Choroid plexus epithelial cell (primary cell): ENCODE results near the gene NR4A3.

ENCODE experiments used
- DNase-seq: peaks from one replicate; pipeline ENCODE4 v3.0.0-alpha.2; 2010; ENCODE audit warnings: low read depth
- H3K4me3 ChIP-seq: 2 replicates; pipeline ENCODE4 v1.5.1; 2011; ENCODE audit warnings: low read depth, mild to moderate bottlenecking, control low read depth, low read length, moderate library complexity
- TF ChIP-seq, protein P1 (sequence below): conservative IDR thresholded peaks from 2 replicates; pipeline ENCODE4 v1.5.1; 2011; ENCODE audit warnings: low read depth, mild to moderate bottlenecking, control low read depth, inconsistent platforms, low read length, moderate library complexity

NR4A3 gene

DNA sequence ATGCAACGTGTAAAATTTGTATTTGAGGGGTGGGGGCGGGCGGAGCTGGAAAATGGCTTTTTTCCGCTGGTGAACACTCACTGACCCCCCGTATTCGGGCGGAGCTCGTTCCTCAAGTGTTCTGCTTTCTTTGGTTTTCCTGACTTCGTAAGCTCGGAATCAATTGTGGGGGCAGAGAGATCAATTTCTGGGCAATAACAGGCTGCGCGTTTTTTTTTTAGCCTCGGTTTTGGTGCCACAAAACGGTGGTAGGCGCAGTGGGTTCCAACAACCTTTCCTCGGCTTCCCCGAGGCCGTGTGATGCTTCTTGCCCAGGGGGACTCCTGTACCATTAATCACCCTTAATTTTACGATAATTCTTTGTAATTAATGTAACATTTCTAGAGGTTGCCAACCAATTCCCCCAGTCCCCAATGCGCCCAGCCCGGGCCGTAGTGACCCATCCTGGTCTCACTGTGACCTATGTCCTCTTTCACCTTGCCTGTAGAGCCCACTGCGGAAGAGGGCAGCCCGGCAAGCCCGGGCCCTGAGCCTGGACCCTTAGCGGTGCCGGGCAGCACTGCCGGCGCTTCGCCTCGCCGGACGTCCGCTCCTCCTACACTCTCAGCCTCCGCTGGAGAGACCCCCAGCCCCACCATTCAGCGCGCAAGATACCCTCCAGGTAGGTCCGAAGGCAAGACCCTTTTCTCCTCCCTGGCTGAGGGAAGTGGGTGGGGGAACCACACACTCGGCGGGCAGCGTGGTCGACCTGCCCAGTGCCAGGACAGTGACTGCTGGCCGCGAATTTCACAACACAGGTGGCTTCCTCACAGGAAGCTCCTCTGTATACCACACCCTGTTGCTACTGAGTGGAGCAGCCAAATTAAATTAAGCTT, 3.7 kb downstream of the NR4A3 start:
- H3K4me3 ChIP-seq, result peak overlapping the region; percentile 89
- no peak for DNase-seq
- TF ChIP-seq, protein P1, sequence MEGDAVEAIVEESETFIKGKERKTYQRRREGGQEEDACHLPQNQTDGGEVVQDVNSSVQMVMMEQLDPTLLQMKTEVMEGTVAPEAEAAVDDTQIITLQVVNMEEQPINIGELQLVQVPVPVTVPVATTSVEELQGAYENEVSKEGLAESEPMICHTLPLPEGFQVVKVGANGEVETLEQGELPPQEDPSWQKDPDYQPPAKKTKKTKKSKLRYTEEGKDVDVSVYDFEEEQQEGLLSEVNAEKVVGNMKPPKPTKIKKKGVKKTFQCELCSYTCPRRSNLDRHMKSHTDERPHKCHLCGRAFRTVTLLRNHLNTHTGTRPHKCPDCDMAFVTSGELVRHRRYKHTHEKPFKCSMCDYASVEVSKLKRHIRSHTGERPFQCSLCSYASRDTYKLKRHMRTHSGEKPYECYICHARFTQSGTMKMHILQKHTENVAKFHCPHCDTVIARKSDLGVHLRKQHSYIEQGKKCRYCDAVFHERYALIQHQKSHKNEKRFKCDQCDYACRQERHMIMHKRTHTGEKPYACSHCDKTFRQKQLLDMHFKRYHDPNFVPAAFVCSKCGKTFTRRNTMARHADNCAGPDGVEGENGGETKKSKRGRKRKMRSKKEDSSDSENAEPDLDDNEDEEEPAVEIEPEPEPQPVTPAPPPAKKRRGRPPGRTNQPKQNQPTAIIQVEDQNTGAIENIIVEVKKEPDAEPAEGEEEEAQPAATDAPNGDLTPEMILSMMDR, result no peak

DNA sequence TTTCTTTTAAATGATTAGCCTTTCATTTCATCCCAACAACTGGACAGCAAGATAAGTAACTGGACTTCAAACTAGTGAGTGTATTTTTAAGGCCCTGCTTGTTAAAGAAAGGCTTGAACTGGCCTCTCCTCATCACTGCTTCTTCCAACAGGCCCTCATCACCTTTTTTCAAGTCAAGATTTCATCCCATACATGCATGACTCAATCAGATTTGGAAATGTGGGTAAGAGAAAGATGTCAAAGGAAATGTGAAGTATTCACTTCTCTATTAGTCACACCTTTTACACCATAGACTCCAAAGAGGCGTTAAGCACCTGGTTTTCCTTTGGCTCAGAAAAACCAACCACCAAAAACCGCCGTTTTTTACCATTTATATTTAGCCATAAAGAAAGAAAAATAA, 4.9 kb downstream of the NR4A3 start:
- DNase-seq, result no peak
- no peak overlapping the region for H3K4me3 ChIP-seq
- TF ChIP-seq, protein P1, result no peak

GRCh38 chr9:99827244-99827643, 5.6 kb downstream of the NR4A3 start:
- H3K4me3 ChIP-seq, result no peak overlapping the region
- TF ChIP-seq, protein P1, result no peak
- DNase-seq, result no peak

DNA sequence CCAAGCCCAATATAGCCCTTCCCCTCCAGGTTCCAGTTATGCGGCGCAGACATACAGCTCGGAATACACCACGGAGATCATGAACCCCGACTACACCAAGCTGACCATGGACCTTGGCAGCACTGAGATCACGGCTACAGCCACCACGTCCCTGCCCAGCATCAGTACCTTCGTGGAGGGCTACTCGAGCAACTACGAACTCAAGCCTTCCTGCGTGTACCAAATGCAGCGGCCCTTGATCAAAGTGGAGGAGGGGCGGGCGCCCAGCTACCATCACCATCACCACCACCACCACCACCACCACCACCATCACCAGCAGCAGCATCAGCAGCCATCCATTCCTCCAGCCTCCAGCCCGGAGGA, 6.3 kb downstream of the NR4A3 start:
- peak overlapping the region; percentile 8 for H3K4me3 ChIP-seq
- TF ChIP-seq, protein P1, result no peak
- no peak for DNase-seq

DNA sequence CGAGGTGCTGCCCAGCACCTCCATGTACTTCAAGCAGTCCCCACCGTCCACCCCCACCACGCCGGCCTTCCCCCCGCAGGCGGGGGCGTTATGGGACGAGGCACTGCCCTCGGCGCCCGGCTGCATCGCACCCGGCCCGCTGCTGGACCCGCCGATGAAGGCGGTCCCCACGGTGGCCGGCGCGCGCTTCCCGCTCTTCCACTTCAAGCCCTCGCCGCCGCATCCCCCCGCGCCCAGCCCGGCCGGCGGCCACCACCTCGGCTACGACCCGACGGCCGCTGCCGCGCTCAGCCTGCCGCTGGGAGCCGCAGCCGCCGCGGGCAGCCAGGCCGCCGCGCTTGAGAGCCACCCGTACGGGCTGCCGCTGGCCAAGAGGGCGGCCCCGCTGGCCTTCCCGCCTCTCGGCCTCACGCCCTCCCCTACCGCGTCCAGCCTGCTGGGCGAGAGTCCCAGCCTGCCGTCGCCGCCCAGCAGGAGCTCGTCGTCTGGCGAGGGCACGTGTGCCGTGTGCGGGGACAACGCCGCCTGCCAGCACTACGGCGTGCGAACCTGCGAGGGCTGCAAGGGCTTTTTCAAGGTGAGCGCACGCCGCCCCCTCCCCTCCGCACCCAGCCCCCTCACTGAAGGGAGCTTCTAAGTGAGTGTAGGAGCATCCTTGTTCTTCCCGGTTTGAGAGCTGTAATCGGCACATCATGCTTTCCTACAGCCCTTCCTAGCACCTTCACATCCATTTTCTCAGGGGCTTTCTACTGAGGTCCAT, 6.9 kb downstream of the NR4A3 start:
- TF ChIP-seq, protein P1, result no peak
- peak; percentile 18 for DNase-seq
- peak overlapping the region; percentile 32 for H3K4me3 ChIP-seq

GRCh38 chr9:99831857-99832557, 10.3 kb downstream of the NR4A3 start:
- no peak for DNase-seq
- TF ChIP-seq, protein P1, result no peak

More at GRCh38 chr9:99831857-99832557, 10.3 kb downstream of the NR4A3 start:
- no peak overlapping the region for H3K4me3 ChIP-seq
